Prostate gland (tissue), 2 donors: ENCODE data around the gene STK17A. TPM values are rescaled to one million over a fixed set of nuclear protein-coding genes. Genes with fewer than 3 reads are reported as not detected.
A peak's percentile ranks its signal among the peaks of the same experiment; 100 is the strongest.

Experiments
- DNase-seq: peaks from one replicate; pipeline ENCODE4 v3.0.0-alpha.2; 2019; ENCODE audit warnings: low spot score
- H3K27ac ChIP-seq, 2 donors: fragments of 200-600 bp; sonication (generic); 2 replicates each; pipeline ENCODE4 v1.5.1; 2017 to 2019
- H3K27me3 ChIP-seq: fragments of 200-600 bp; sonication (generic); replicated peaks from 2 replicates; pipeline ENCODE4 v1.5.1; 2019; ENCODE audit not compliant: insufficient read depth
- H3K36me3 ChIP-seq, 2 donors: fragments of 200-600 bp; sonication (generic); 1 replicate in 1 of 2; 2 replicates in 1 of 2; pipeline versions ENCODE4 v1.5.1 to v1.8.1; 2017 to 2019
- H3K4me1 ChIP-seq: fragments of 200-600 bp; sonication (generic); replicated peaks from 2 replicates; pipeline ENCODE4 v1.5.1; 2019
- H3K4me3 ChIP-seq, 2 donors: fragments of 200-600 bp; sonication (generic); 2 replicates each; pipeline ENCODE4 v1.5.1; 2017 to 2019
- H3K9me3 ChIP-seq: fragments of 200-600 bp; sonication (generic); 2 replicates; pipeline ENCODE4 v1.5.1; 2017
- CTCF ChIP-seq, 4 experiments: fragments of 200-600 bp in 2 of 4; fragments of 450-650 bp in 2 of 4; sonication (generic) in 2 of 4; IDR thresholded peaks; 1 replicate in 3 of 4; 2 replicates in 1 of 4; pipeline ENCODE4 v1.5.1; 2016 to 2019; ENCODE audit warnings: antibody characterized with exemption in 4 of 4, mild to moderate bottlenecking in 2 of 4, moderate library complexity in 2 of 4
- POLR2A ChIP-seq: fragments of 450-650 bp; IDR thresholded peaks from one replicate; pipeline ENCODE4 v1.6.1; 2016; ENCODE audit warnings: antibody characterized with exemption, mild to moderate bottlenecking
- POLR2AphosphoS5 ChIP-seq: sonication (generic); formaldehyde crosslinking; IDR thresholded peaks from one replicate; pipeline ENCODE4 v1.6.1; 2017; ENCODE audit warnings: antibody characterized with exemption
- WGBS: methylation state at CpG from one replicate; pipeline ENCODE4 v1.1.5; 2018; 5-methylcytosine and 5-hydroxymethylcytosine counted together
- intact Hi-C: fragments of 100-400 bp; cut with DNase I; formaldehyde crosslinking; loops from one replicate; pipeline ENCODE4 v1.14.2; 2022
- total RNA-seq, 2 donors: library from RNA; depleted of rRNA; stranded (reverse); fragments of >200 nt; gene quantifications; one replicate each; pipeline ENCODE4 v1.1.0, GENCODE V29; 2016

Gene STK17A
- total RNA-seq = 1 to 10 TPM; 6.8 to 8.2 TPM

GRCh38 chr7:43582503-43583423 is at the start of gene STK17A:
STK17A (plus strand) TSS chr7:43583108; CDS start chr7:43583244, 136 bp downstream.
- TF ChIP-seq CTCF (IDR thresholded peaks at IDR 0.05) (peak; percentile 97 to 100 (median 100)), POLR2AphosphoS5 (peak; percentile 67), POLR2A (peak; percentile 86)
- no peaks in the 10 kb centered on the region for H3K27me3 ChIP-seq
- H3K27ac ChIP-seq = peak within 1 kb of the TSS; percentile 85 to 89
- intact Hi-C loops = loop anchor here (1.0 to 2.0 kb wide), 4 partner anchors 66 to 257 kb away; no protein-coding TSS in a partner anchor
- peak; percentile 91 for DNase-seq
- peak within 1 kb of the TSS; percentile 89 to 97 for H3K4me3 ChIP-seq
- no peaks in the 10 kb centered on the region for H3K9me3 ChIP-seq
- under 1% methylated on average over 50 of the region's 83 CpGs for WGBS
- H3K36me3 ChIP-seq = no peaks in the 10 kb centered on the region
- no peaks in the 10 kb centered on the region for H3K4me1 ChIP-seq

GRCh38 chr7:43533801-43534479 is 49.0 kb upstream of the STK17A start:
- DNase-seq = no peak
- no peaks in the 10 kb centered on the region for H3K36me3 ChIP-seq
- TF ChIP-seq CTCF (IDR thresholded peaks at IDR 0.05) = no peak
- TF ChIP-seq POLR2A = no peak
- TF ChIP-seq POLR2AphosphoS5 = no peak
- intact Hi-C loops = no loop called here
- no peaks in the 10 kb centered on the region for H3K27me3 ChIP-seq
- no peaks in the 10 kb centered on the region for H3K4me1 ChIP-seq
- H3K4me3 ChIP-seq = no peak overlapping the region
- 18% methylated on average over 6 of the region's 6 CpGs for WGBS
- H3K27ac ChIP-seq = no peak overlapping the region
- H3K9me3 ChIP-seq = no peaks in the 10 kb centered on the region

GRCh38 chr7:43535031-43535451 is 47.9 kb upstream of the STK17A start:
- Histone ChIP-seq H3K4me3 (no peak overlapping the region), H3K4me1 (no peaks in the 10 kb centered on the region), H3K36me3 (no peaks in the 10 kb centered on the region), H3K27ac (no peak overlapping the region), H3K9me3 (no peaks in the 10 kb centered on the region), H3K27me3 (no peaks in the 10 kb centered on the region)
- 89% methylated on average over 4 of the region's 4 CpGs for WGBS
- DNase-seq = no peak
- intact Hi-C loops = no loop called here
- no peak for TF ChIP-seq POLR2AphosphoS5
- TF ChIP-seq CTCF (IDR thresholded peaks at IDR 0.05) = no peak
- TF ChIP-seq POLR2A = no peak

- DNase-seq = no peak
- 86% methylated on average over 6 of the region's 6 CpGs for WGBS
- Histone ChIP-seq H3K4me3 (no peak overlapping the region), H3K4me1 (no peaks in the 10 kb centered on the region), H3K36me3 (no peaks in the 10 kb centered on the region), H3K27ac (no peak overlapping the region), H3K9me3 (no peaks in the 10 kb centered on the region), H3K27me3 (no peaks in the 10 kb centered on the region)
- intact Hi-C loops = no loop called here
- TF ChIP-seq POLR2A (no peak), POLR2AphosphoS5 (no peak), CTCF (IDR thresholded peaks at IDR 0.05) (no peak)
Observed at GRCh38 chr7:43535810-43536585, 46.9 kb upstream of the STK17A start.
